RWPE1 (cell line): ENCODE measurements around the gene SRPK3.
A peak's percentile ranks its signal among the peaks of the same experiment; 100 is the strongest.

ENCODE experiments used
- CTCF ChIA-PET: fragments of 350-600 bp; sonication (Branson Sonifier 250); formaldehyde crosslinking; extraction: SDS; loops from one replicate; lab custom pipeline; 2021; lab: Yijun Ruan, JAX
- POLR2A ChIA-PET: fragments of 400-600 bp; formaldehyde crosslinking; extraction: SDS; loops from one replicate; lab custom pipeline; 2020; ENCODE audit warnings: antibody characterized with exemption; ENCODE audit not compliant: low non-redundant PET; lab: Yijun Ruan, JAX
- DNase-seq: peaks from one replicate; pipeline ENCODE4 v3.0.0; 2012; ENCODE audit warnings: low spot score
- H3K27ac ChIP-seq: fragments of 450-650 bp; 2 replicates; pipeline ENCODE4 v1.5.1; 2017
- CTCF ChIP-seq: fragments of 450-650 bp; conservative IDR thresholded peaks from 2 replicates; pipeline ENCODE4 v1.5.1; 2017; ENCODE audit warnings: low read depth, mild to moderate bottlenecking

Gene SRPK3

GRCh38 chrX:153774576-153775292 is 6.1 kb upstream of the SRPK3 start:
- DNase-seq: no peak
- ChIA-PET CTCF (no interaction called here), POLR2A (no interaction called here)
- no peak overlapping the region for H3K27ac ChIP-seq
- TF ChIP-seq CTCF: no peak

- TF ChIP-seq CTCF: no peak
- ChIA-PET CTCF (no interaction called here), POLR2A (no interaction called here)
- peak overlapping the region; percentile 83 for H3K27ac ChIP-seq
- no peak for DNase-seq
Measured at GRCh38 chrX:153775293-153776119, 5.3 kb upstream of the SRPK3 start.

- DNase-seq: no peak
- POLR2A ChIA-PET: no interaction called here
- CTCF ChIA-PET: no interaction called here
- no peak for TF ChIP-seq CTCF
- peak overlapping the region; percentile 83 for H3K27ac ChIP-seq
Measured at GRCh38 chrX:153776120-153776599, 4.7 kb upstream of the SRPK3 start.

- DNase-seq: no peak
- peak overlapping the region; percentile 83 for H3K27ac ChIP-seq
- CTCF ChIA-PET: no interaction called here
- POLR2A ChIA-PET: interaction anchor here (0.6 kb wide), 1 partner anchor 8 kb away, joined by 5 read pairs; no protein-coding TSS in a partner anchor
- TF ChIP-seq CTCF: no peak
Measured at GRCh38 chrX:153776611-153777045, 4.2 kb upstream of the SRPK3 start.

- ChIA-PET POLR2A (interaction anchor here (0.6 kb wide), 1 partner anchor 7 kb away, joined by 5 read pairs; no protein-coding TSS in a partner anchor), CTCF (interaction anchor here (0.5 to 0.7 kb wide), 2 partner anchors 23 to 38 kb away, joined by 3 read pairs; no protein-coding TSS in a partner anchor)
- peak overlapping the region; percentile 83 for H3K27ac ChIP-seq
- no peak for TF ChIP-seq CTCF
- DNase-seq: no peak
Measured at GRCh38 chrX:153777261-153778090, 3.4 kb upstream of the SRPK3 start.

GRCh38 chrX:153778181-153778580 is 2.7 kb upstream of the SRPK3 start:
- CTCF ChIA-PET: interaction anchor here (0.5 to 1.4 kb wide), 7 partner anchors 8 to 38 kb away, joined by 3 to 5 read pairs (median 3); partner anchors contain the start of gene PLXNB3
- no peak for TF ChIP-seq CTCF
- POLR2A ChIA-PET: no interaction called here
- DNase-seq: no peak
- peak overlapping the region; percentile 83 for H3K27ac ChIP-seq
